Measurements from ENCODE around the gene PPM1N.

Gene PPM1N

DNA sequence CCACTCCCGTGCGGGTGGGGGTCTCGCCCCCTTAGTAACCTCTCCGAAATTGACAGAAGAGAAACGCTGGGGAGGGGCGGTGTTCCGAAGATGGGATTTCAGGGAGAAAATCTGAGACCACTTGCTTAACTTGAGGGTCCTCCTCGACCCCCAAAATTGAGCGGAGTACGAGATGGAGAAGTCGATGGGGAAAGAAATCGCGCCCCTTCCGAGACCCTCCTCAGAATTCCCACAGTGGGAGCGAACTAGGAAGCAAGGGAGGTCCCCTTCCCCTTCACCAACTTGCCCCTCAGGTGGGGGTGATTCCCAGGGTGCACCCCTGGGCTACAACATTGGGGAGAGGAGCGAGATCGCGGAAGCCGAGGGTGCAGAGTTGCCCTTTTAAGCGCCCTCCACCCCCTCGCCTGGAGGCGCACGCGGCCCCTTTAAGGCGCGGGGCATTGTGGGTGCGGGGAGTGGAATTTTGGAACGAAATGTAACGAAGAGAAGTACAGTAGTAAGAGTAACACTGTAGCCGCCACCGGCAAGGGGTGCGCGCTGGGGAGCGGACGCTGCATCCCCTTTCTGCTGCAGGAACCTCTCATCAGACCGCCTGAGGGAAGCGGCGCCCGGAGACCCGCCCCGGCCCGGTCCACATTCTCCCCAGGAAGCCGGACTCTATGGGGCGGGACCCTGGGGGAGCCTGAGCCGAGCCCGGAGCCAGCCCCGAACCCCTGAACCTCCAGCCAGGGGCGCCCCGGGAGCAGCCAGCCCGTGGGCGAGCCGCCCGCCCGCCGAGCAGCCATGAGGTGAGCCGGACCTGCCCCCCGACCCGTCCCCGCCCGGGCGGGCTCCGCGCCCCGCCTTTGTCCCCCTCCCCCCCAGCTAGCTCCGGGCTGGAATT is 9.0 kb downstream of the PPM1N start, which contains the start of gene VASP:
VASP (plus strand) TSS at position 491 of the 883 bp plus-strand sequence; CDS start at position 784, 293 bp downstream.
- DNase-seq (ENCODE audit: low read depth in 1 of 2, low spot score in 1 of 2): peak; percentile 88 to 97
- peak; percentile 97 for TF ChIP-seq POLR2AphosphoS5 (IDR thresholded peaks at IDR 0.05; ENCODE audit: low read depth)
- TF ChIP-seq SPI1 (IDR thresholded peaks at IDR 0.05; ENCODE audit: borderline replicate concordance, low read depth): no peak
- no peak for TF ChIP-seq GABPA (IDR thresholded peaks at IDR 0.05; ENCODE audit: low read depth)
- TF ChIP-seq, protein P1, sequence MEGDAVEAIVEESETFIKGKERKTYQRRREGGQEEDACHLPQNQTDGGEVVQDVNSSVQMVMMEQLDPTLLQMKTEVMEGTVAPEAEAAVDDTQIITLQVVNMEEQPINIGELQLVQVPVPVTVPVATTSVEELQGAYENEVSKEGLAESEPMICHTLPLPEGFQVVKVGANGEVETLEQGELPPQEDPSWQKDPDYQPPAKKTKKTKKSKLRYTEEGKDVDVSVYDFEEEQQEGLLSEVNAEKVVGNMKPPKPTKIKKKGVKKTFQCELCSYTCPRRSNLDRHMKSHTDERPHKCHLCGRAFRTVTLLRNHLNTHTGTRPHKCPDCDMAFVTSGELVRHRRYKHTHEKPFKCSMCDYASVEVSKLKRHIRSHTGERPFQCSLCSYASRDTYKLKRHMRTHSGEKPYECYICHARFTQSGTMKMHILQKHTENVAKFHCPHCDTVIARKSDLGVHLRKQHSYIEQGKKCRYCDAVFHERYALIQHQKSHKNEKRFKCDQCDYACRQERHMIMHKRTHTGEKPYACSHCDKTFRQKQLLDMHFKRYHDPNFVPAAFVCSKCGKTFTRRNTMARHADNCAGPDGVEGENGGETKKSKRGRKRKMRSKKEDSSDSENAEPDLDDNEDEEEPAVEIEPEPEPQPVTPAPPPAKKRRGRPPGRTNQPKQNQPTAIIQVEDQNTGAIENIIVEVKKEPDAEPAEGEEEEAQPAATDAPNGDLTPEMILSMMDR (IDR thresholded peaks at IDR 0.05; ENCODE audit: insufficient read depth, low read length): no peak
- TF ChIP-seq, protein P2, sequence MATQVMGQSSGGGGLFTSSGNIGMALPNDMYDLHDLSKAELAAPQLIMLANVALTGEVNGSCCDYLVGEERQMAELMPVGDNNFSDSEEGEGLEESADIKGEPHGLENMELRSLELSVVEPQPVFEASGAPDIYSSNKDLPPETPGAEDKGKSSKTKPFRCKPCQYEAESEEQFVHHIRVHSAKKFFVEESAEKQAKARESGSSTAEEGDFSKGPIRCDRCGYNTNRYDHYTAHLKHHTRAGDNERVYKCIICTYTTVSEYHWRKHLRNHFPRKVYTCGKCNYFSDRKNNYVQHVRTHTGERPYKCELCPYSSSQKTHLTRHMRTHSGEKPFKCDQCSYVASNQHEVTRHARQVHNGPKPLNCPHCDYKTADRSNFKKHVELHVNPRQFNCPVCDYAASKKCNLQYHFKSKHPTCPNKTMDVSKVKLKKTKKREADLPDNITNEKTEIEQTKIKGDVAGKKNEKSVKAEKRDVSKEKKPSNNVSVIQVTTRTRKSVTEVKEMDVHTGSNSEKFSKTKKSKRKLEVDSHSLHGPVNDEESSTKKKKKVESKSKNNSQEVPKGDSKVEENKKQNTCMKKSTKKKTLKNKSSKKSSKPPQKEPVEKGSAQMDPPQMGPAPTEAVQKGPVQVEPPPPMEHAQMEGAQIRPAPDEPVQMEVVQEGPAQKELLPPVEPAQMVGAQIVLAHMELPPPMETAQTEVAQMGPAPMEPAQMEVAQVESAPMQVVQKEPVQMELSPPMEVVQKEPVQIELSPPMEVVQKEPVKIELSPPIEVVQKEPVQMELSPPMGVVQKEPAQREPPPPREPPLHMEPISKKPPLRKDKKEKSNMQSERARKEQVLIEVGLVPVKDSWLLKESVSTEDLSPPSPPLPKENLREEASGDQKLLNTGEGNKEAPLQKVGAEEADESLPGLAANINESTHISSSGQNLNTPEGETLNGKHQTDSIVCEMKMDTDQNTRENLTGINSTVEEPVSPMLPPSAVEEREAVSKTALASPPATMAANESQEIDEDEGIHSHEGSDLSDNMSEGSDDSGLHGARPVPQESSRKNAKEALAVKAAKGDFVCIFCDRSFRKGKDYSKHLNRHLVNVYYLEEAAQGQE (IDR thresholded peaks at IDR 0.05; ENCODE audit: insufficient replicate concordance, low read depth): peak; percentile 66
- Histone ChIP-seq H3K27ac (replicated peaks) (peak within 1 kb of the TSS; percentile 88), H3K27me3 (ENCODE audit: insufficient read depth, poor library complexity, severe bottlenecking) (no peaks in the 10 kb centered on the region), H3K4me3 (replicated peaks; ENCODE audit: insufficient read depth, low read length) (peak within 1 kb of the TSS; percentile 96)

DNA sequence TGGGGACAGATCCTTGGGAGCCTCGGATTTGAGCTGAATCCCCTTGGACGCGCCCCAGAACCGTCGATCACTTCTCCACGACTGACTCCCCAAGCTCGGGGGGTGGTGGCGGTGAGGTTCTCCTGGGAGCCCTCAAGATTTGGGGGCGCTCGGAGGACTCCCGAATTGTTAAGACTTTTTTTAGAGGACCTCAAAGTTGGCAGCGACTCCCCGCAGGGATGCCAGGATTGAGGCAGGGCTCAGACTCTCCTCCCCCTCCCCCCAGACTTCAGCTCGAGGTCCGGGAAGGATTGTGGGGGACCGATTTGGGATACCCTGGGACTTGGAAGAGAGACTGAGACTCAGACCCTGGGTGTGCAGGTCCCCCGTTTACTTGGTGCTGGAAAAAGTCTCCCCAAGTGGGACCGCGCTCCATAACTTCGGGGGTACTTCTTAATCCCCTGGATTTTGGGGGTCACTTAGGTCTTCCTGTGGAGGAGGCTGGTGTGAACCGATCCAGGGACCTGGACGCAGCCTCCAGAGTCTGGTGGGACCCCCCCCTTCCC is 9.7 kb downstream of the PPM1N start:
- Histone ChIP-seq H3K4me3 (replicated peaks; ENCODE audit: insufficient read depth, low read length) (peak overlapping the region; percentile 96), H3K27me3 (ENCODE audit: insufficient read depth, poor library complexity, severe bottlenecking) (no peaks in the 10 kb centered on the region), H3K27ac (replicated peaks) (peak overlapping the region; percentile 88)
- TF ChIP-seq GABPA (IDR thresholded peaks at IDR 0.05; ENCODE audit: low read depth): no peak
- TF ChIP-seq POLR2AphosphoS5 (IDR thresholded peaks at IDR 0.05; ENCODE audit: low read depth): no peak
- no peak for TF ChIP-seq SPI1 (IDR thresholded peaks at IDR 0.05; ENCODE audit: borderline replicate concordance, low read depth)
- TF ChIP-seq, protein P2 (IDR thresholded peaks at IDR 0.05; ENCODE audit: insufficient replicate concordance, low read depth): no peak
- TF ChIP-seq, protein P1 (IDR thresholded peaks at IDR 0.05; ENCODE audit: insufficient read depth, low read length): no peak
- no peak for DNase-seq (ENCODE audit: low read depth in 1 of 2, low spot score in 1 of 2)

DNA sequence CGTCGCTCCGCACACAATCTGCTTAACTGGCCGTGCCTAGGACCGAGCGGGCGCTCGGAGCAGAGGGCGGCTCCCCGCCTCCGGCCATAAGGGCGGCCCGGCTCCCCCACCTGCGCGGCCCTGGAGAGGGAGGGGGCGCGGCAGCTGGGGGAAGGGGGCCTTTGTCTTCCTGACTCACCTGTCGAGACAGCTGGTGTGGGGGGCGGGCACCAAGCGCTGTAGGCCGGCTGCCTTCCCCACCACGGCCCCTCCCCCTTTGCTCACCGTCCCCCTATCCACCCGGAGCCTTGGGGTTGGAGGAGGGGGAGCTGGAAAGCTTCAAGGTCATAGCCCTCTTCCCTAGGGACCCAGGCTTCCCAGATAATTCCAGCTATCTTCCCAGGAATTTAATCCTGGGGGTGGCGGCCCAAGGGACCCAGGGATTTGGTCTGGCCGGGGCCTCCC is 10.2 kb downstream of the PPM1N start:
- DNase-seq (ENCODE audit: low read depth in 1 of 2, low spot score in 1 of 2): no peak
- Histone ChIP-seq H3K27ac (replicated peaks) (peak overlapping the region; percentile 88), H3K27me3 (ENCODE audit: insufficient read depth, poor library complexity, severe bottlenecking) (no peaks in the 10 kb centered on the region), H3K4me3 (replicated peaks; ENCODE audit: insufficient read depth, low read length) (peak overlapping the region; percentile 96)
- TF ChIP-seq GABPA (IDR thresholded peaks at IDR 0.05; ENCODE audit: low read depth) (no peak), SPI1 (IDR thresholded peaks at IDR 0.05; ENCODE audit: borderline replicate concordance, low read depth) (no peak), POLR2AphosphoS5 (IDR thresholded peaks at IDR 0.05; ENCODE audit: low read depth) (no peak)
- TF ChIP-seq, protein P1 (IDR thresholded peaks at IDR 0.05; ENCODE audit: insufficient read depth, low read length): no peak
- TF ChIP-seq, protein P2 (IDR thresholded peaks at IDR 0.05; ENCODE audit: insufficient replicate concordance, low read depth): no peak
